Nucleus accumbens (tissue), 56 donors: ENCODE results near the gene ZDHHC17.

Experiments used
- DNase-seq, 56 donors: peaks; one replicate each; lab custom pipeline; 2025; lab: John Stamatoyannopoulos, UW

Gene ZDHHC17

GRCh38 chr12:76874491-76875190, 110.7 kb downstream of the ZDHHC17 start:
- DNase-seq, result no peak

DNA sequence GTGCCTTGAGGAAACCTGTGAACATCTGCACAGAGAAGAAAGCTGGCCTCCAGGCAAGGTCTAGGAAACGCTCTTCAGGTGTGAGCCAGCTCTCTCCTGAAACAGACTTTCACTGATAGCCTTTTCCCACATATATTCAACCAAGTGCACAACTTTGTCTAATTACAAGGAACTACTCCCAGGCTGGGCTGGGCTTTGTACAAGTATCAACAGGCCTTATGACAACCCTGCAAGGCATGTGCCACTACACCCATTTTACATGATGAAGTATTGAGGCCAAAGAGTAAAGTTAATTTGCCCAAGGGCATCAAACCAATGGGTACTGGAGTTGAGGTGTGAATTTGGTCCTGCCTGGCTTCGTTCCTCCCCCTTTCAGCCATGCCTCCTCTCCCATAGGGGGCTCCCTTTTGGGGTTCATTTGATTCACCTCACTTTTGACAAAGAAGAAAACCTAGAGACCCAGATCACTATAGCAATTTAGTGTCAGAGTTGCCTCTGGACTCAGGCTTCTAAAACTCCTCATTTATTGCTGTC, 112.8 kb downstream of the ZDHHC17 start:
- no peak for DNase-seq

DNA sequence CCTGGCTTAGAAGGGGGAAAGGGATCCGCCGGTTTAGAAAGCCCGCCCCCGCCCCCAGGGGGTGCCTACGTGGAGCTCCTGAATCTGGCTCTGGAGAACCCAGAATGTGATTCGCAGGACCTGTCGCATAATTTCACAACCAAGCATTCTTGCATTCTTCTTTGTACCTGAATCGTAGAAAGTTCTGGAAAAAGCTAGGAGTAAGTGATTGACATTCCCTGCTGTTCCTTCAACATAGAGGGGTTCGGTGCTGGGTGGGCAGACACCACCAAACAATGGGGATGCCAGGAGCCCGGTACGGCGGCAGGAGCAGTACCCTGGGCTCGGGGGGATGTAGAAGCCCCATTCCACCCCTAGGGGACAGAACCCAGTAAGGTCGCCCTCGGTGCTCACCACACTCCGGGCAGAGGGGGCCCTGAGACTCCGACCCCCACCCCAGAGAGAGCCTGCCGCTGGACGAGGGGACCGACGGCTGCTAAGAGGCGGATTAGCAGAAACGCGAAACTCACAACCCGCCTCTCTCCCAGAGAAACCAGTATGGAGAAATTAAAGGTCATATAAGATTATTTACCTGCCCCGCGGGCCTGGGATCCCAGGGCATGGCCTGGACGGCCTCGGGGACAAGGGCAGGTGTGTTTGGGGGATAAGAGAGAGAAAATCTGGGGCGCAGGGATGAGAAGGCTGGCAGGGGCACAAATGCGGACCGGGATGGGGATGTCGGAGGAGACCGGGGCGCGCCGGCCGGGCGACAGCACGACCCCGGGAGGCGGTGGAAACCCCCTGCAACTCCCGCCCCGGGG, 114.4 kb downstream of the ZDHHC17 start:
- DNase-seq, result peak in 6 of 56 donors; percentile 6 to 37 (median 12)

DNA sequence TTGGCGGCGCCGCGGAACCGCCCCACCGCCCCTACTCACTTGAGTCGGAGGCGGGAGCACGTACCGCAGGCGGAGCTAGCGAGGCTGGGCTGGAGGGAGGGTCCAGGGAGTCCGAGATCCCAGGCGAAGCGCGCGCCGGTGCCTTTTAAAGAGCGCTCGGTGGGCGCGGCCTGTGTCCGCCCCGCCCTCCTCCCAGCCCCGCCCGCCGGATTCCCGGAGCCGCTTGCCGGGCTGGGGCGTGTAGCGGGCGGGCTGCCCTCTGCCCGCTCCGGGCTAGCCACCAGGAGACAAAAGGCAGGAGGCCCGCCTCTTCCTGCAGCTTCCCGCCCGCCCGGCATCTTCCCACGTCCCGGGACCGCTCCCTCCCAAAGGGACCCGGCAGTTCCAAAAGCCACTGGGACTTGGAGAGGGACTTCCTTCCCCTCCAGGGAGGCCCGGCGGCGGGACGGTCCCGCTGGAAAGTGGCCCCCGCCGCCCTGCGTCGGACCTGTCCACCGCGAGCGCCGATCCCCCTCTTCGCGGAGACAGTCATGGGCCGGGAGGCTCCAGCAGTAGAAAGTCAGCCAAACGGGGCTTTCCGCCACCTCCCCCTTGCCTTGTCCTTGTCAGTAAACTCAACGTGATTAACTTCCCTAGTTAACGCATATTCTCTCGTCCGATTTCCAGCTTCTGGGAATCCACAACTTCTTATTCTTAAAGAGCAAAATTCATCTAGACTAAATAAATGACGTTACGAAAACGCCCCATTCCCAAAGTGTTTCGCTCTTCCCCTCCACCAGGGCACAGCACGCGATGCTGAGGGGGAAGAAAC, 115.2 kb downstream of the ZDHHC17 start, which contains the start of gene CSRP2:
Gene CSRP2 (minus strand): TSS at position 121 of the 811 bp plus-strand sequence. CDS start 12,759 bp downstream, outside the sequence.
- peak in 54 of 56 donors; percentile 13 to 93 (median 60) for DNase-seq

DNA sequence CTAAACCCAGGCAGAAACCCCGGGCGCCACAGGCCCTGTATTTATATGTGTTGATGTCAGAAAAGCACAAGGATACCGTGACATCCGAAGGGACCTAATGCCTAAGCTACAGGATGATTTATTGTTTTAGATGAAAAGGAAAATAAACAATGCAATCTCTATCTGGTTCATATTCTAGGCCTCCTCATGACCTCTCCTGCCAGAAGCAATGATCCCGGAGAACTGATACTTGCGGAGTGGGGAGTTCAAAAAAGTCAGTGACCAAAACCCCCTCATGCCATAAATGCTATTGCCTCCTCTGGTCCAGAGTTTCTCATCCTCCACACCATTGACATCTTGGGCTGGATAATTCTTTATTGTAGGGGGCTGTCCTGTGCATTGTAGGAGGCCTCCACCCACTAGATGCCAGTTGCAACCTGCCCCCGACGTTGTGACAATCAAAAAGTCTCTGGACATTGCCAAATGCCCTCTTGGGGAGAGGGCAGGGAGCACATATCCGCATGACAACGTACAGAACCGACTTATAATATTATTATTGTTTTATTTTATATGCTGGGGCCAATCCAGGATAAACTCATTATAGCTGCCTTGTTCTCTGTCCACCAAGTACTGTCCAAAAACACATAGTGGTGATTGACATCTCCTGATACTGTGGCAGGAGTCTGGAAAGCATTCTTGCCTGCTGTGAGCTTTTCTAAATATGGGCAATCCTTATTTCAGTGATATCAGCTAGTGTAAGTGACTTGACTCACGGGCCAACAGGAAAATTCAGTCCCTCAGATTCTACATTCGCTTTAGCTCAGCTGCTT, 116.0 kb downstream of the ZDHHC17 start:
- no peak for DNase-seq

GRCh38 chr12:76880519-76881023, 116.7 kb downstream of the ZDHHC17 start:
- no peak for DNase-seq

DNA sequence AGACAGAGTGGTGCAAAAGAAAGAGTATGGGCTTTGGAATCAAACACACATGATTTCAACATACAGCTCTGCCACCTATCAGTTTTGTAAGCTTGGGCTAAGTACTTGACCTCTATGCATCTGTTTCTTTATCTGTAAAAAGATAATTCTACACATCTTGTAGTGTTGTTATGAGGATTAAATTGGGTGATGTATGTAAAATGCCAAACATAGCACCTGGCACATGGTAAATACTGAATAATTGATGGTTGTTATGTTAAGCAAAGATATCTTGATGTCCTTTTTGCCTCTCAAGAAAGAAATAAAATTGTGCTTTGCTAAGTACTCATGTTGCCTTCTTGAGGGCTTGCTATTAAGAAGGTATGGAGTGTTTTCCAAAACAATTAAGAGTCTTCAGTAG, 117.2 kb downstream of the ZDHHC17 start:
- DNase-seq, result no peak

DNA sequence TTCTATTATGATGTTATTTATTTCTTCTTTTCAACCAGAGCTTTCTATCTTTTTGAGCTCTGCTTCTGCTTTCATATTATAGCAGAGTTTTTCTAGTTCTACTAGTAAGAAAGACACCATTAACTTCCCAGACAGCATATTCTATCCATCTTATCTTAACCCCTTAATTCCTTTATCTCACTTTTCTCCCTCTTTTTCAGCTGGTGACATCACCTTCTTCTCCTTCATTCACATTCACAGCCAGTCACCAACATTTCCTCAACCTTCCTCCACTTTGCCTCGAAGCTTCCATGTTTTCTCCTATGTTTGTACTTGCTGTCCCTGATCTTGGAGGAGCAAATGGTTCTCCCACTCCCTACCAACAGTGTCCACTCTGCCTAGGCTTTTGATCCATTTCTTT, 118.5 kb downstream of the ZDHHC17 start:
- no peak for DNase-seq

DNA sequence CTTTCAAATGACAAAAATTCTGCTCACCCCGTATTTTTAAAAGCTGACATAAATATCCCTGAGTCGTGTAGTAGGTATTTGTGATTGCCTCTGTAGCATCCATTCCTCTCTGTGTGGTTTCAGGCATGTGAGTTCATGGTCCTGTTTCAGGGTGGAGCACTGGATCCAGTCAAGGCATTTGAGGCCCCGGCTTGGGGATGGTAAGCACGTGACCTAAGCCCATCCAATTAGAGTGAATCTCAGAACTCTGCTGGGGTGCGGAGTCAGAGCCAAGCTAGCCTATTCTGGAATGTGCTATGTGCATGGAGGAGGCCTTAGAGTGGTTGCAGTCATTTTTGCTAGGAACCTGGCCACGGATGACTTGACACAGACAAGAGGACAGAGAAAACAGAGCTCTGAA, 119.2 kb downstream of the ZDHHC17 start:
- DNase-seq, result no peak

- DNase-seq, result no peak
These were observed 119.9 kb downstream of the ZDHHC17 start for GRCh38 chr12:76883811-76884210.

GRCh38 chr12:76888775-76889174, 124.9 kb downstream of the ZDHHC17 start:
- DNase-seq, result no peak

DNA sequence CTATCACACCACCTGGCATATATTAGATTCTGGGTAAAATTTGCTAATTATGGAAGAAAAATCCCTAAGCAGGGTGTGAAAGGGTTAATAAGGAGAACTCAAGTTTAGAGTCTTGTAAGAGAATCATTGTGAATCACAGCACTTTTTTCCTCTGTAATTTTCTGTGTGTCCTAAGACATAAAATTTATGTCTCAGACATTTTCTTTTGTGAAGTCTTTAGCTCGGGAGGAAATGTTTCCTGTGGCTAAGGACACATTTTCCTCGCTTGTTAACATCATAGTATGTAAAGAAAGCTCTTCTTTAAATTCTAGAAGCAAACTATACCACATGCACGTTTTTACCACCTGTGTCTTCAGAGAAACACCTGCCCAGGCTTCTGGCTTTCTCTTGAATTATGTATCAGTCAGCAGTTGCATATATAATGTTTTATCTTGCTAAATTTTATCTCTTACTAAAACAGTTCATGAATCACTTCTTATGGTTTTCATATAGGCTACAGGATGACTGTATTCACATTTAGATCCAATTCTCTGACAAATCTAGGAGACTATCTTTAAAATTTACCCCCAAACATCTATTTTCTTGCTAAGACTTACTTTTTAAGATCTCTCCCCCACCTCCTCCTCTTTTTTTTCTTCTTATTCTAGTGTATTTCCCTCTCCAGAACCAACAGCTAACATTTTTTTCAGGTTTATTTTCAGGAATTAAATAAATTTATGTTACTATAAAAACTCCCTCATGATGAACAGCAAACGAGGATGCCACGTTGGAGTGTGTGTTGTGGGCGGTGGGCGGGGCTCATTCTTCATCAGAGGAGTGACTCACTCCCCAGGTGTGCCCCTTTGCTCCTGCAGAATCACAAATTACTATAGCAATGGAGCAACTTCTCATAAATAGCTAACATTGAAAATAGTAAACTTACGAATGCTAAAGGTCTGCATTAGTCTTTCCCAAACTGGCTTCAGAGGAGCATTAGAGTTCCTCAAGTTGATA, 126.5 kb downstream of the ZDHHC17 start:
- peak in 30 of 56 donors; percentile 1 to 81 (median 29) for DNase-seq

DNA sequence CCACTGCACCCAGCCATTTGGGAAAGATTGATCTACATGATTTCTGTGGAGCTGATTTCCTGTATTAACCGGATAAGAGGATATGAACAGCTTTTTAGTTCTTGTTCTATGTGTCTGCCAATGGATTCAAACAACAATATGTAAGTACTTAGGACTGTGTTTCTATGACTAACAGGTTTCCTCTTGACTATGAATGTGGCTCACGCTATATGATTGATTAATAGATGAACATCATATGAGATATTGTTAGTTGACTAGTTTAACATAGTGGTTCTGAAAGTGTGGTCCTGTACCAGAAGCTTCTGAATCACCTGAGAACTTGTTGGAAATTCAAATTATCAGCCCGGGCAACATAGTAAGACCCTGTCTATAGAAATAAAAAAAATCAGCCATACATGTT, 127.7 kb downstream of the ZDHHC17 start:
- no peak for DNase-seq

- DNase-seq, result no peak
These were observed 131.9 kb downstream of the ZDHHC17 start for GRCh38 chr12:76895796-76896195.

DNA sequence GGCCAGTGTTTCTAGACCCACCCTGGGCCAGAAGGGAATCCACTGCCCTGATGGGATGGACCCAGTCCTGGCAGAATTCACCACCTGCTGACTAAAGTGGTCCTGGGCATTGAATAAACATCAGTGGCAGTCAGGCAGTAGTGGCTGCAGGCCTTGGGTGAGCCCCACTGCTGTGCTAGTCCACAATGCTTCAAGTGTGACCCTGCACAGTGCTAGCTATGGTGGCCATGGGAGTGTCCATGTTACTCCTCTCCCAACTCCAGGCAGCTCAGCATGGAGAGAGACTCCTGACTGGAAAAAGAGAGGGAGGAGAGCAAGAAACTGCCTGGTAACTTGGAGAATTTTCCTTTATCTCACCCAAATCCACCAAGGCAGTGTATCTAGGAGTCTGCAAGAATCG, 132.4 kb downstream of the ZDHHC17 start:
- no peak for DNase-seq

DNA sequence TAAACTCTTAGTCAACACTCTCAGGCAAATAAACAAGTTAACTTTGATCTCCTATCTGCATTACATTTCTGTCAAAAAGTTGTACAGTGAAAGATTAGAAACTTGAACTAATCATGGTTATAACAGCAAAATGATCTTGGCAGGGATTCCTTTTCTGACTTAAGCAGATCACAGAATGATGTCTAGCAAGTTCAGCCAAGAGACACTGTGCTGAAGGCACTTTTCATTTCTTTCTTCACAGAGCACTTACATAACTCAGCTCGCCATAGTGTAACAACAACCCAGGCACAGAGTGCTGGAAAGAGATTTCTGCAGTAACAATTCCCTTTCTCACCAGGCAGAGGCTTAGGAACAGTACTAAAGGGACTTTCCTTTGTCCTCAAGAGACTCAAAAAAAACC, 134.5 kb downstream of the ZDHHC17 start:
- no peak for DNase-seq

DNA sequence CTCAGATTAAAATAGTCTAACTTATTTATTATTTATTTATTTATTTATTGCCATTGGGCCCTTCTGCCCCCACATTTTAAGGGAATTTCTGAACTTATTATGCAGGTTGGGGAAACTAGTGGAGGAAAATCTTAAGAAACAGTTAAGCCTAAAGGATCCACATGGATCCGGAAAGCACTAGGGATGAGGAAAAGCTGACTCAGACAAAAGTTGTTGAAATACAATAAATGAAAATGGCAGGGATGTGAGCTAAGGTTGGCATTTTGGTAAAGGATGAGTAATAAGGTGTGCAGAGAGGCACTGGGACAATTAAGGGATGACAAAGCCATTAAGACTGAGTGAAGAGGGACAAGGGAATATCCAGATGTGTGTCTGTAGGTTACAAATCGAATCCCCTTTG, 135.6 kb downstream of the ZDHHC17 start:
- DNase-seq, result no peak

DNA sequence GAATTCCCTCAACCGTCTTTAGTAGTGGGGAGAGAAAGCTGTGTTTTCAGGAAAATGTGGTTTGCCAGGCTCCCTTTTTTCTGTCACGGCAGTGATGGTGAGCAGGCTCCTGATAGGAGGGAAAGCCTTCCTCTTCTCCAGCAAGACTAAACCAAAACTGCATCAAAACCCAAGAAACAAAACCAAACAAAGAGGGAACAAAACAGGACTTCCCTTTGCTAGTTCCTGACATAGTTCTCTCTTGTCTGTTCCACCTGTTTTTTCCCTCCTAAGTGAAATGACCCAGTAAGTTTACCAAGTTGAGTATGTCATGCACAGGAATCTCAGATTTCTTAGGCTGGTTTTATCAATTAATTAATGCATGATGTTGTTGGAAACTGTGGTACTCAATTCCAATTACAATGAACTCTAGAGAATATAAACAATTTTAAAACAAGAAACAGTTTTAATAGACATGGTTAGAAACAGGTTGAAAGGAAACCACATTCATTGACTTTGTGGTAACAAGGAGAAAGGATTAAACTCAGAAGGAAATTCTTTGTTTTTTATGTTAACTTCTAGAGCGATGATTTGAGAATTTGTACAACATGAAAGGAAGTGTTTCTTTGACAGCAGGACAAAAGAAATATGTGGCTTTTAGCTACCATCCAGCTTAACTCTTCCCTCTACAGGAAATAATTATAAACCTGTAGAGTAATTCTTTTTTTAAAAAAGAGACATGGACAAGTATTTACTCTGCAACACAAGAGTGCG, 137.9 kb downstream of the ZDHHC17 start:
- no peak for DNase-seq
